ENCODE results near the gene OGFOD2. TPM values are rescaled to one million over a fixed set of nuclear protein-coding genes. Genes with fewer than 3 reads are reported as not detected.

Gene OGFOD2
- total RNA-seq, 2 experiments from 2014 or later: 26.8 to 31.8 TPM

GRCh38 chr12:122963941-122964265 is 11.1 kb upstream of the OGFOD2 start:
- H3K9me3 Mint-ChIP-seq: no peaks in the 10 kb centered on the region
- no peaks in the 10 kb centered on the region for H3K36me3 Mint-ChIP-seq
- no peak overlapping the region for H3K4me3 Mint-ChIP-seq
- no peak for DNase-seq
- H3K4me1 Mint-ChIP-seq: peaks cover 3% of the 10 kb centered on the region
- no peaks in the 10 kb centered on the region for H3K27me3 Mint-ChIP-seq
- H3K27ac Mint-ChIP-seq: no peak overlapping the region

GRCh38 chr12:122964439-122965257 is 10.4 kb upstream of the OGFOD2 start:
- Mint-ChIP-seq H3K4me3 (peak overlapping the region; percentile 56), H3K36me3 (no peaks in the 10 kb centered on the region), H3K4me1 (peaks cover 3% of the 10 kb centered on the region), H3K27me3 (no peaks in the 10 kb centered on the region), H3K9me3 (no peaks in the 10 kb centered on the region), H3K27ac (no peak overlapping the region)
- DNase-seq: no peak

DNA sequence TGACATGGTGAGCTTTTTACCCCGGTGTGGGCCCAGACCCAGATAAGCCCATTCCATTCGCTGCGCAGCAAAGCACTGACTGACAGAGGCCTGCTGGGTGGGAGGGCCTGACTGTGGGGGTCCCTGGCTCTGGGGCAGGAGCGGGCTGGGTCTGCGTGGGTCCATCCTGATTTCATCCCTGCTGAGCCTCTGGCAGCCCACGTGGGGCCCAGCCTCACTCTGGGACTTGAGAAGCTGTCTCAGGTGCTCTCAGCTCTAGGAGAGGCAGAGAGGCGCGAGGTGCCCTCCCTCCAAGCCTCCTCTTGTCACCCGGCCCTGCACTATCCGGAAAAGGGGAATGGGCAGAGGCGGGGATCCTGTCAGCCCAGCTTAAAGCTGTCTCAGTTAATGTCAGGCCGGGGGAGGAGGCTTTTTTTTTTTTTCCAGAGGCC is 9.7 kb upstream of the OGFOD2 start:
- no peak for DNase-seq
- Mint-ChIP-seq H3K36me3 (no peaks in the 10 kb centered on the region), H3K27me3 (no peaks in the 10 kb centered on the region), H3K4me1 (peaks cover 3% of the 10 kb centered on the region), H3K4me3 (peak overlapping the region; percentile 65), H3K9me3 (no peaks in the 10 kb centered on the region), H3K27ac (no peak overlapping the region)

- DNase-seq: peak; percentile 92
- H3K27ac Mint-ChIP-seq: no peak within 1 kb of the TSS
- H3K27me3 Mint-ChIP-seq: no peaks in the 10 kb centered on the region
- H3K36me3 Mint-ChIP-seq: no peaks in the 10 kb centered on the region
- peak within 1 kb of the TSS; percentile 65 for H3K4me3 Mint-ChIP-seq
- no peaks in the 10 kb centered on the region for H3K9me3 Mint-ChIP-seq
- peaks cover 3% of the 10 kb centered on the region for H3K4me1 Mint-ChIP-seq
Measured at GRCh38 chr12:122965851-122966742, 8.9 kb upstream of the OGFOD2 start, which contains the start of gene ABCB9. Gene ABCB9 (minus strand): TSS chr12:122966463. CDS start chr12:122960235, 6,228 bp downstream.

GRCh38 chr12:122966743-122967550 is 8.1 kb upstream of the OGFOD2 start:
- DNase-seq: no peak
- Mint-ChIP-seq H3K4me3 (peak overlapping the region; percentile 18), H3K27ac (no peak overlapping the region), H3K27me3 (no peaks in the 10 kb centered on the region), H3K36me3 (no peaks in the 10 kb centered on the region), H3K4me1 (peaks cover 3% of the 10 kb centered on the region), H3K9me3 (no peaks in the 10 kb centered on the region)

- Mint-ChIP-seq H3K4me1 (peaks cover 3% of the 10 kb centered on the region), H3K36me3 (no peaks in the 10 kb centered on the region), H3K4me3 (no peak overlapping the region), H3K27ac (no peak overlapping the region), H3K27me3 (no peaks in the 10 kb centered on the region), H3K9me3 (no peaks in the 10 kb centered on the region)
- no peak for DNase-seq
Measured at GRCh38 chr12:122968104-122968503, 6.9 kb upstream of the OGFOD2 start.

DNA sequence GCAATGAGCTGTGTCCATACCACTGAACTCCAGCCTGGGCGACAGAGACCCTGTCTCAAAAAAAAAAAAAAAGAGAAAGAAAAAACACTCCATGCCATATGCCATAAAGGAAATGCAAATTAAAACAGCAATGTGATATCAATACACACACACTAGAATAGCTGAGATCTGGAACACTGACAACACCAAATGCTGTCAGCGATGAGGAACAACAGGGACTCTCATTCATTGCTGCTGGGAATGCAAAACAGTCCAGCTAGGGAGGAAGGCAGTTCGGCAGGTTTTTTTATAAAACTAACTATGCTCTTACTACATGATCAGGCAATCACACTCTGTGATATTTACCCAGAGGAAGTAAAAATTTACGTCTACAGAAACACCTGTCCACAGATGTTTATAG is 5.4 kb upstream of the OGFOD2 start:
- H3K36me3 Mint-ChIP-seq: no peaks in the 10 kb centered on the region
- H3K4me3 Mint-ChIP-seq: no peak overlapping the region
- no peak for DNase-seq
- H3K4me1 Mint-ChIP-seq: peaks cover 7% of the 10 kb centered on the region
- no peak overlapping the region for H3K27ac Mint-ChIP-seq
- no peaks in the 10 kb centered on the region for H3K9me3 Mint-ChIP-seq
- H3K27me3 Mint-ChIP-seq: no peaks in the 10 kb centered on the region

GRCh38 chr12:122974274-122974891 is 661 bp upstream of the OGFOD2 start:
- Mint-ChIP-seq H3K36me3 (peaks cover 1% of the 10 kb centered on the region), H3K27me3 (no peaks in the 10 kb centered on the region), H3K4me3 (peak overlapping the region; percentile 97), H3K27ac (peak overlapping the region; percentile 100), H3K9me3 (no peaks in the 10 kb centered on the region), H3K4me1 (peaks cover 20% of the 10 kb centered on the region)
- DNase-seq: peak; percentile 97

GRCh38 chr12:122975790-122976647 is 975 bp downstream of the OGFOD2 start:
- H3K4me1 Mint-ChIP-seq: peaks cover 25% of the 10 kb centered on the region
- peak overlapping the region; percentile 100 for H3K27ac Mint-ChIP-seq
- H3K9me3 Mint-ChIP-seq: no peaks in the 10 kb centered on the region
- H3K4me3 Mint-ChIP-seq: peak overlapping the region; percentile 97
- peaks cover 3% of the 10 kb centered on the region for H3K36me3 Mint-ChIP-seq
- H3K27me3 Mint-ChIP-seq: no peaks in the 10 kb centered on the region
- DNase-seq: no peak

- no peak for DNase-seq
- Mint-ChIP-seq H3K27ac (no peak overlapping the region), H3K27me3 (no peaks in the 10 kb centered on the region), H3K36me3 (peaks cover 7% of the 10 kb centered on the region), H3K9me3 (no peaks in the 10 kb centered on the region), H3K4me1 (peaks cover 26% of the 10 kb centered on the region), H3K4me3 (peak overlapping the region; percentile 97)
Measured at GRCh38 chr12:122976648-122976975, 1.6 kb downstream of the OGFOD2 start.

- H3K4me3 Mint-ChIP-seq: no peak overlapping the region
- no peak overlapping the region for H3K27ac Mint-ChIP-seq
- no peaks in the 10 kb centered on the region for H3K27me3 Mint-ChIP-seq
- H3K9me3 Mint-ChIP-seq: no peaks in the 10 kb centered on the region
- peaks cover 32% of the 10 kb centered on the region for H3K4me1 Mint-ChIP-seq
- peaks cover 11% of the 10 kb centered on the region for H3K36me3 Mint-ChIP-seq
- no peak for DNase-seq
Measured at GRCh38 chr12:122977153-122977552, 2.1 kb downstream of the OGFOD2 start.

- DNase-seq: no peak
- peaks cover 13% of the 10 kb centered on the region for H3K36me3 Mint-ChIP-seq
- no peak overlapping the region for H3K4me3 Mint-ChIP-seq
- H3K27ac Mint-ChIP-seq: no peak overlapping the region
- H3K9me3 Mint-ChIP-seq: no peaks in the 10 kb centered on the region
- no peaks in the 10 kb centered on the region for H3K27me3 Mint-ChIP-seq
- H3K4me1 Mint-ChIP-seq: peaks cover 37% of the 10 kb centered on the region
Measured at GRCh38 chr12:122977655-122978392, 2.8 kb downstream of the OGFOD2 start.

GRCh38 chr12:122978507-122978955 is 3.5 kb downstream of the OGFOD2 start:
- Mint-ChIP-seq H3K27ac (no peak overlapping the region), H3K9me3 (no peaks in the 10 kb centered on the region), H3K4me3 (no peak overlapping the region), H3K36me3 (peaks cover 17% of the 10 kb centered on the region), H3K27me3 (no peaks in the 10 kb centered on the region), H3K4me1 (peaks cover 44% of the 10 kb centered on the region)
- DNase-seq: no peak
